DMS 273 (cell line): ENCODE measurements around the gene ATP6AP2.
"Not testable (repeated sequence)": the region's sequence is repeated elsewhere in the genome, so short reads cannot be mapped to it uniquely, and the experiment has no call there.

Source experiments
- DNase-seq: peaks from one replicate; lab custom pipeline; 2025; ENCODE audit not compliant: unreplicated experiment; lab: John Stamatoyannopoulos, UW

ATP6AP2 gene, protein sequence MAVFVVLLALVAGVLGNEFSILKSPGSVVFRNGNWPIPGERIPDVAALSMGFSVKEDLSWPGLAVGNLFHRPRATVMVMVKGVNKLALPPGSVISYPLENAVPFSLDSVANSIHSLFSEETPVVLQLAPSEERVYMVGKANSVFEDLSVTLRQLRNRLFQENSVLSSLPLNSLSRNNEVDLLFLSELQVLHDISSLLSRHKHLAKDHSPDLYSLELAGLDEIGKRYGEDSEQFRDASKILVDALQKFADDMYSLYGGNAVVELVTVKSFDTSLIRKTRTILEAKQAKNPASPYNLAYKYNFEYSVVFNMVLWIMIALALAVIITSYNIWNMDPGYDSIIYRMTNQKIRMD

GRCh38 chrX:40580537-40581335, at the start of gene ATP6AP2:
TSS of gene ATP6AP2 (plus strand) at chrX:40580970. CDS start at chrX:40581066, 96 bp downstream.
- peak; percentile 97 for DNase-seq

- DNase-seq = peak; percentile 78
Measured at GRCh38 chrX:40531056-40531826, 49.5 kb upstream of the ATP6AP2 start.

GRCh38 chrX:40537310-40537709, 43.5 kb upstream of the ATP6AP2 start:
- no peak for DNase-seq

- DNase-seq = no peak
Measured at GRCh38 chrX:40538406-40538805, 42.4 kb upstream of the ATP6AP2 start.

DNA sequence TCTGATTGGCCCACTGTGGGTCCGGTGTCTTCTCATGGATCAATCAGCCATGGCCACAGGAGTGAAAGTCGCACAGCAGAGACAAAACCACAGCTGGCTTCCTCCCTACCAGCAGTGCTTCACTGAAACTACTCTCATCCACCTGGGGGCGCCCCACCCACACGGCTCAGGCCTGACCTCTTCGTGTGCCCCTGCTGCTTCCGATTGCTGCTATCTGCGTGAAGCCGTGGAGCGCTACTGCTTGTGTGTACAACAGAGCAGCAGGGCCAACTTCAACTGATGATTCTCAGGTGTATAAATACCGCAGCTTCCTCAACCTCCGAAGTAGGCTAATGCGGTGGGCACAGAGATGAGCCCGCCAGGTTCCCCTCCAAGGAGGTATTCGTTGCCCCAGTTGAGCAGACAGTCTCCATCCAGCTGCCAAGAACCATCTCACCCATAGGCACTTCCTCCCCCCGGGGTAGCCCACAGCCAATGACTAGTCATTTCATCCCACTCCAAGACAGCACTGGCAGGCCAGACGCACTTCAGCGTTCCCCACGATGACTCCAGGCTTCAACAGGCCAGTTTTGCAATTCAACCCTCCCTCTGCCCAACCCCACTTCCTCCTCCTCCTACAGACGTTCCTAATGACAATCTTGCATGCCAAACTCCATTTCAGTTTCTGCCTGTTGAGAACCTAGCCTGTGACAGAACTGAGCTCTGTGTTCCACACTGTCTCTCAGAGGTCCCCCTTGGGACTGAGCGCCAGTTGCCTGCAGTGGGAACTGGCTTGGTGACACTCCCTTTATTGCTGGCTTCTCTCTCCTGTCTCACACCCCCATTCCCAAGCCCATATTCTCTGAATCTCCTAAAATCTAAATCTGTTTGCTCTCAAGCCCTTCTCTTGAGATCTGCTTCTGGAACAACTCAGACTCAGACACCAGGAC, 41.3 kb upstream of the ATP6AP2 start:
- peak; percentile 54 for DNase-seq

DNA sequence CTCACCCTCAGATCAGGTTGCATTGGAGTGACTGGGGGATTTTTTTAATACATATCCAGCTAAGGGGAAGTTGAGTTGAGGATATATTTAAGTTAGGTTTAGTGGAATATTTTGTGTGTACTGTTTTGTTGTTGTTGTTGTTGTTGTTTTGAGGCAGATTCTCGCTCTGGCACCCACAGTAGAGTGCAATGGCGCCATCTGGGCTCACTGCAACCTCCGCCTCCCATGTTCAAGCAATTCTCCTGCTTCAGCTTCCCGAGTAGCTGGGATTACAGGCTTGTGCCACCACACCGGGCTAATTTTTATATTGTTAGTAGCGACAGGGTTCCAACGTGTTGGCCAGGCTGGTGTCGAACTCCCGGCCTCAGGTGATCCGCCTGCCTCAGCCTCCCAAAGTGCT, 38.6 kb upstream of the ATP6AP2 start:
- no peak for DNase-seq

DNA sequence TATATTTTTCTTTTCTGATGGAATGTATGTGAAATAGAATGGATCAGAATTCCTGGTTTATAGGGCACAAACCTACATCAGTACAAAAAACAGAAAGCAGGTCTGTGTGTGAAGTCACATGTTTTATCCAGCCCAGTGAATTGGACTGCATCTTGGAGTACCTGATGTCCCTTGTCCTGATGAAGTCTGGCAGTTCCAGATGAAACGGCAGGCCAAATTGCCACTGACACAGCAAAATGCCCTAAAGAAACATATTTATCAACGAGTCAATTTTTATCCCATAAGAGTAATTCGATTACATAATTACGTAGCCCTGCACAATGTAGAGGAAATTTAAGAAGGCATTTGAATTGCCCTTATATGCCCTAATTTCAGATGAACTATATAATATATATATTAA, 37.8 kb upstream of the ATP6AP2 start:
- DNase-seq = no peak

DNA sequence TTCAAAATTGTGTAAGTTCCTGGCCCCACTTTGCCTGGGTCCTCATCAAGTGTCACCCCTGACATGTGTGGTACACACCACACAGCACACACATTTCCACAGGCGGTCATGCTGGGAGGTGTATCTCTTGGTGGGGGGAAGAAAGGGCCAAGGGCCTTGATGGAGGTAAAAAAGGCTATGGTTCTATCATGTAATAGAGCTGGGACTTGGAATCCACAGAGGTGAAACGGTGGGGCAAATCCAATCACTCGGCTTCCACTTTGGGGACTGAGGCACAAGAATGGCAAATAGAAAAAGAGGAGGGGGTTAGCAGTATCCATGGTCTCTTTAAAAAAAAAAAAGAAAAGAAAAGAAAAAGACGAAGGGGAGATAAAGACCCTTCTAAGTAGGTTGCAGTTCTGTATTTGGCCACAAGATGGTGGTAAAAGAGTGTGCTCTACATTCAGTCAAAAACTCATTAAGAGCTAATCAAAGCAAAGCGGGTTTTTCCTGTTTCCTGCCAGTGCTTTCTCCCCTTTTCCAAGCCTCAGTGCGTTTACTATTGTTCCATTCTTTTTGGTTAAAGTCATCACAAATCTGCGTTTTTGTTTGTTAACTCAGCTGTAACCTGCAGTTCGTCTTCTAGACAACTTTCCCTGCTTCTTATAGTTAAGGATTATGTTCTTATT, 37.0 kb upstream of the ATP6AP2 start:
- DNase-seq = peak; percentile 89

GRCh38 chrX:40544343-40545266, 36.2 kb upstream of the ATP6AP2 start:
- no peak for DNase-seq

DNA sequence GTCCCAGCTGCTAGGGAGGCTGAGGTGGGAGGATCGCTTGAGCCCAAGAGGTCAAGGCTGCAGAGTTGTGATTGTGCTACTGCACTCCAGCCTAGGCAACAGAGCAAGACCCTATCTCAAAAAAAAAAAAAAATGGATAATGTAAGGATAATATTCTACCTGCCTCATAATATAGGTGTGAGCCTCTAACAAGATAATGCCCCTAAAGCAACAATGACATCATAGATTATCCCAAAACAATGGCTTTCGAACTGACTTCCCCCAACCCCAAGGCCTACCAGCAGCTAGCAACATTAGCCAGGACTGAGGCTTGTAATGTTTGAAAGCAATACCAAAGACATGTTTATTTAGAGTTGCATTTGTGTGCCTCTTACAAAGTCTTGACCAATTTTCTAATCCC, 33.9 kb upstream of the ATP6AP2 start:
- no peak for DNase-seq

- DNase-seq = peak; percentile 97
Measured at GRCh38 chrX:40550066-40550465, 30.7 kb upstream of the ATP6AP2 start.

- peak; percentile 54 for DNase-seq
Measured at GRCh38 chrX:40552768-40553167, 28.0 kb upstream of the ATP6AP2 start.

DNA sequence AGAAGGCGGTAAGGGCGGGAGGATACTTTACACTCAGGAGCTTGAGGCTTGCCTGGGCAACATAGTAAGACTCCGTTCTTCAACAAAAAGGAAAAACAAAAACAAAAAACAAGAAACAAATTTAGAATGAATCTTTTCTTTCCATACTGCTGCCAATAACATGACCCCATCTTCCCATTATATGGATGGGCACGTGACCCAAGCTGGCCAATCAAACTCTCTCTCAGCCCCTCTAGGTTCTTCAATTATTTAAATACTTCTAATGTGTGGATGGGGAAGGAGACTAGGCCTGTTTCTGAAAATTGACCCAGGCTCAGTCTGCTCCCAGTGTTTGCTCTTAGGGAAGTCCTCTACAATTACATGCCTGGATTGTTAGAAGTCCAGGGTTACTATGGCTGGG, 22.2 kb upstream of the ATP6AP2 start:
- DNase-seq = no peak

DNA sequence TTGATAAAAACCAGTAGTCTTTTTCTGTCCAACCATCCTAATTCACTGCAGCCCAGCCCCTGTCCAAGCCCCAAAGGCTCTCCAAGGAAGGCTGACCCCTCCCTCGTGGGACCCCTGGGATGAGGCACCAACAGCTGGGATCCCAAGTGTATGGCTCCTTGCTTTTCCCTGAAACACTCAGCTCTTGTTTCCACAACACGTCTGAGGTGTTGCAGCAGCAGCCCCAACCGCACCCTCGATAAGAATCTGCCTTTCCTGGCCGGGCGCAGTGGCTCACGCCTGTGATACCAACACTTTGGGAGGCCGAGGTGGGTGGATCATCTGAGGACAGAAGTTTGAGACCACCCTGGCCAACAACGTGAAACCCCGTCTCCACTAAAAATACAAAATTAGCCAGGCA, 17.0 kb upstream of the ATP6AP2 start:
- no peak for DNase-seq

- no peak for DNase-seq
Measured at GRCh38 chrX:40564447-40564846, 16.3 kb upstream of the ATP6AP2 start.

GRCh38 chrX:40570346-40571093, 10.2 kb upstream of the ATP6AP2 start:
- DNase-seq = no peak

- not testable (repeated sequence) for DNase-seq
Measured at GRCh38 chrX:40571164-40571563, 9.6 kb upstream of the ATP6AP2 start.

DNA sequence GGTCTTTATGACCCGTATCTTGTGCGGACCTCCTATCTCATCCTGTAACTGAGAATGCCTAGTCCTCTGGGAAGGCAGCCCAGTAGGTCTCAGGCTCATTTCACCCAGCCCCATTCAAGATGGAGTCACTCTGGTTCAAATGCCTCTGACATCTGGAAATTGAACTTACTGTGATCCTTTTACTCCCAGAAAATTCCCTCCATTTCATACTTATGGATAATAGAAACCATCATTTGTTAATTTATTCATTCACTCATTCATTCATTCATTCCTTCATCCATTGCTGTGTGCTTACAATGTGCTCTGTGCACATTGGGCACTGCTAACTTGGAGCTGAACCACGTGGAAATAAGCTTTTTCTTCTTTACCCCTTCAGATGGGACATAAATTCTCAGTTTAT, 9.2 kb upstream of the ATP6AP2 start:
- no peak for DNase-seq
